ENCODE measurements around the gene MCTP1. TPM values are rescaled to one million over a fixed set of nuclear protein-coding genes. Genes with fewer than 3 reads are reported as not detected.
A peak's percentile ranks its signal among the peaks of the same experiment; 100 is the strongest.
"Not testable (repeated sequence)": the region's sequence is repeated elsewhere in the genome, so short reads cannot be mapped to it uniquely, and the experiment has no call there.

The MCTP1 gene
- polyA plus RNA-seq, 1 donor = 4.8 TPM

GRCh38 chr5:95020345-95020744, 264.5 kb downstream of the MCTP1 start:
- Histone ChIP-seq H3K27me3 (ENCODE audit: control insufficient read depth, insufficient read depth, low read length) (no peaks in the 10 kb centered on the region), H3K4me1 (ENCODE audit: control insufficient read depth, insufficient read depth, low read length) (no peaks in the 10 kb centered on the region), H3K9me3 (ENCODE audit: control insufficient read depth, low read depth, low read length) (no peaks in the 10 kb centered on the region), H3K4me3 (ENCODE audit: low read length) (no peak overlapping the region), H3K36me3 (ENCODE audit: control insufficient read depth, insufficient read depth, low read length) (no peaks in the 10 kb centered on the region), H3K27ac (ENCODE audit: low read length) (no peak overlapping the region)
- 38% methylated on average over 1 of the region's 1 CpG for WGBS (ENCODE audit: insufficient coverage, low lambda C conversion rate)
- DNase-seq = no peak

DNA sequence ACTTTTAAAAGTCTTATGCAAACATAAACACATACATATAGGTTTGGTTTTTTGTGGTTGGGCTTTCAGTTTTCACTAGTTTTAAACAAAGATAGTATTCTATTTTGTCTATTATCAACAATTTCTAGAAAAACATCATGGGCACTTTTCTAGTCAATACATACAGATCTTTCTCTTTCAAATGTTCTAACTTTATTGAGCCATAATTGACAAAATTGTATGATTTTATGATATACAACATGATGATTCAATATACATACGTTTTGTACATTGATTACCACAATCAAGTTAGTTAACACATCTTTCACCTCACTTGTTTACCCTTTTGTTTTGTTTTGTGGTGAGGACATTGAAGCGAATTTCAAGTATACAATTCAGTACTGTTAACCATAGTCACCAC, 265.9 kb downstream of the MCTP1 start:
- WGBS (ENCODE audit: insufficient coverage, low lambda C conversion rate) = 80% methylated on average over 1 of the region's 2 CpGs
- H3K36me3 ChIP-seq (ENCODE audit: control insufficient read depth, insufficient read depth, low read length) = no peaks in the 10 kb centered on the region
- H3K9me3 ChIP-seq (ENCODE audit: control insufficient read depth, low read depth, low read length) = no peaks in the 10 kb centered on the region
- H3K27me3 ChIP-seq (ENCODE audit: control insufficient read depth, insufficient read depth, low read length) = no peaks in the 10 kb centered on the region
- no peak overlapping the region for H3K27ac ChIP-seq (ENCODE audit: low read length)
- DNase-seq = no peak
- no peak overlapping the region for H3K4me3 ChIP-seq (ENCODE audit: low read length)
- H3K4me1 ChIP-seq (ENCODE audit: control insufficient read depth, insufficient read depth, low read length) = no peaks in the 10 kb centered on the region

GRCh38 chr5:95018511-95018910, 266.4 kb downstream of the MCTP1 start:
- no peak for DNase-seq
- no peaks in the 10 kb centered on the region for H3K4me1 ChIP-seq (ENCODE audit: control insufficient read depth, insufficient read depth, low read length)
- no peak overlapping the region for H3K4me3 ChIP-seq (ENCODE audit: low read length)
- H3K9me3 ChIP-seq (ENCODE audit: control insufficient read depth, low read depth, low read length) = no peaks in the 10 kb centered on the region
- no peaks in the 10 kb centered on the region for H3K27me3 ChIP-seq (ENCODE audit: control insufficient read depth, insufficient read depth, low read length)
- H3K27ac ChIP-seq (ENCODE audit: low read length) = no peak overlapping the region
- no peaks in the 10 kb centered on the region for H3K36me3 ChIP-seq (ENCODE audit: control insufficient read depth, insufficient read depth, low read length)
- WGBS (ENCODE audit: insufficient coverage, low lambda C conversion rate) = 100% methylated on average over 1 of the region's 1 CpG

DNA sequence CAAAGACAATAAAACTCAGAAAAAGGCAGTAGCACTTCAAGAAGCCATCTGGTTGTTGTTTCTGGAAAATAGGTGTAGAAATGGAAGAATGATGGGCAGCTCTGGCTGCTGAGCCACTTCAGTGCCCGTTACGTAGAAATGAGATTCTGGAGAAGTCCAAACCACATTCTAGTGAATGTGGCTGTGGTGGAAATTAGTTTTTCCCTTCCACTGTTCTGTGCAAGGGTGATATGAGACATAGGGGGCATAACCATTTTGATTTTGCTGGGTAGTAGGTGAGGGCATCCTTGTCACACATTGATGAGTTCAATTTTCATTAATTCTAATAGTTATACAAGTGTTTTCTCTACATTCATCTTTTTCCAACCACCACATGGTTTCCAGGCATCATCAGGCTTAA, 275.1 kb downstream of the MCTP1 start:
- H3K4me3 ChIP-seq (ENCODE audit: low read length) = no peak overlapping the region
- no peaks in the 10 kb centered on the region for H3K4me1 ChIP-seq (ENCODE audit: control insufficient read depth, insufficient read depth, low read length)
- H3K9me3 ChIP-seq (ENCODE audit: control insufficient read depth, low read depth, low read length) = no peaks in the 10 kb centered on the region
- no peaks in the 10 kb centered on the region for H3K36me3 ChIP-seq (ENCODE audit: control insufficient read depth, insufficient read depth, low read length)
- DNase-seq = no peak
- WGBS (ENCODE audit: insufficient coverage, low lambda C conversion rate) = no CpG with 5 or more reads among the region's 2 CpGs
- H3K27me3 ChIP-seq (ENCODE audit: control insufficient read depth, insufficient read depth, low read length) = no peaks in the 10 kb centered on the region
- H3K27ac ChIP-seq (ENCODE audit: low read length) = no peak overlapping the region

- H3K4me3 ChIP-seq (ENCODE audit: low read length) = no peak overlapping the region
- no peaks in the 10 kb centered on the region for H3K36me3 ChIP-seq (ENCODE audit: control insufficient read depth, insufficient read depth, low read length)
- H3K27me3 ChIP-seq (ENCODE audit: control insufficient read depth, insufficient read depth, low read length) = no peaks in the 10 kb centered on the region
- H3K4me1 ChIP-seq (ENCODE audit: control insufficient read depth, insufficient read depth, low read length) = no peaks in the 10 kb centered on the region
- WGBS (ENCODE audit: insufficient coverage, low lambda C conversion rate) = no CpG with 5 or more reads among the region's 4 CpGs
- no peak for DNase-seq
- H3K9me3 ChIP-seq (ENCODE audit: control insufficient read depth, low read depth, low read length) = no peaks in the 10 kb centered on the region
- no peak overlapping the region for H3K27ac ChIP-seq (ENCODE audit: low read length)
Observed at GRCh38 chr5:95007921-95008597, 276.8 kb downstream of the MCTP1 start.

- Histone ChIP-seq H3K9me3 (ENCODE audit: control insufficient read depth, low read depth, low read length) (no peaks in the 10 kb centered on the region), H3K36me3 (ENCODE audit: control insufficient read depth, insufficient read depth, low read length) (no peaks in the 10 kb centered on the region), H3K27ac (ENCODE audit: low read length) (no peak overlapping the region), H3K4me3 (ENCODE audit: low read length) (no peak overlapping the region), H3K27me3 (ENCODE audit: control insufficient read depth, insufficient read depth, low read length) (no peaks in the 10 kb centered on the region), H3K4me1 (ENCODE audit: control insufficient read depth, insufficient read depth, low read length) (no peaks in the 10 kb centered on the region)
- WGBS (ENCODE audit: insufficient coverage, low lambda C conversion rate) = no CpG with 5 or more reads among the region's 1 CpG
- DNase-seq = no peak
Observed at GRCh38 chr5:95005811-95006210, 279.1 kb downstream of the MCTP1 start.

DNA sequence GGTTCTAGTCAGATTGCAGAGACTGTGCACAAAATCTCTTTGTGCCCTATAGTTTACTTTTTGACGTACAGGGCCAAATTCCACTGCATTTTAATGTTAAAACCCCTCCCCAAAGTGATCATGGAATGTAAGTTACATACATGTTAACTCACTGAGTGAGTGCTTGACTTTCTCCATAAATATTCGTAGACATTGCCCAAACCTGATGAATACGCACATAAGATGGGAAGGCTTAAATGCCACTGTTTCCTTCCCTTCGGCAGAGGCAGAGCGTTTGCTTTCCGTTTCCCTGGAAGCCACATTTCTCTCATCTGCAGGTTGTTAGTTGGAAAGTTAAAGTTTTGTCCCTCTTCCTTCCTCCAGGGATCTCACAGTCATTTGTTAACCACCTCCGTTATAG, 286.2 kb downstream of the MCTP1 start:
- H3K9me3 ChIP-seq (ENCODE audit: control insufficient read depth, low read depth, low read length) = no peaks in the 10 kb centered on the region
- H3K4me1 ChIP-seq (ENCODE audit: control insufficient read depth, insufficient read depth, low read length) = no peaks in the 10 kb centered on the region
- no peaks in the 10 kb centered on the region for H3K36me3 ChIP-seq (ENCODE audit: control insufficient read depth, insufficient read depth, low read length)
- no CpG with 5 or more reads among the region's 7 CpGs for WGBS (ENCODE audit: insufficient coverage, low lambda C conversion rate)
- no peaks in the 10 kb centered on the region for H3K27me3 ChIP-seq (ENCODE audit: control insufficient read depth, insufficient read depth, low read length)
- H3K4me3 ChIP-seq (ENCODE audit: low read length) = no peak overlapping the region
- peak in 1 of 2 donors; percentile 2 for DNase-seq
- no peak overlapping the region for H3K27ac ChIP-seq (ENCODE audit: low read length)

GRCh38 chr5:94994537-94994936, 290.4 kb downstream of the MCTP1 start:
- not testable (repeated sequence) for H3K27ac ChIP-seq (ENCODE audit: low read length); H3K4me1 ChIP-seq (ENCODE audit: control insufficient read depth, insufficient read depth, low read length); H3K36me3 ChIP-seq (ENCODE audit: control insufficient read depth, insufficient read depth, low read length); H3K4me3 ChIP-seq (ENCODE audit: low read length); H3K27me3 ChIP-seq (ENCODE audit: control insufficient read depth, insufficient read depth, low read length); DNase-seq; H3K9me3 ChIP-seq (ENCODE audit: control insufficient read depth, low read depth, low read length)
- WGBS (ENCODE audit: insufficient coverage, low lambda C conversion rate) = no CpG with 5 or more reads among the region's 2 CpGs

- DNase-seq = no peak
- Histone ChIP-seq H3K27ac (ENCODE audit: low read length) (no peak overlapping the region), H3K9me3 (ENCODE audit: control insufficient read depth, low read depth, low read length) (no peaks in the 10 kb centered on the region), H3K4me3 (ENCODE audit: low read length) (no peak overlapping the region), H3K36me3 (ENCODE audit: control insufficient read depth, insufficient read depth, low read length) (no peaks in the 10 kb centered on the region), H3K4me1 (ENCODE audit: control insufficient read depth, insufficient read depth, low read length) (no peaks in the 10 kb centered on the region), H3K27me3 (ENCODE audit: control insufficient read depth, insufficient read depth, low read length) (no peaks in the 10 kb centered on the region)
- no CpG with 5 or more reads among the region's 1 CpG for WGBS (ENCODE audit: insufficient coverage, low lambda C conversion rate)
Observed at GRCh38 chr5:94993491-94993890, 291.4 kb downstream of the MCTP1 start.

- Histone ChIP-seq H3K9me3 (ENCODE audit: control insufficient read depth, low read depth, low read length) (no peaks in the 10 kb centered on the region), H3K36me3 (ENCODE audit: control insufficient read depth, insufficient read depth, low read length) (no peaks in the 10 kb centered on the region), H3K27ac (ENCODE audit: low read length) (no peak overlapping the region), H3K4me1 (ENCODE audit: control insufficient read depth, insufficient read depth, low read length) (no peaks in the 10 kb centered on the region), H3K27me3 (ENCODE audit: control insufficient read depth, insufficient read depth, low read length) (no peaks in the 10 kb centered on the region), H3K4me3 (ENCODE audit: low read length) (no peak overlapping the region)
- DNase-seq = no peak
- WGBS (ENCODE audit: insufficient coverage, low lambda C conversion rate) = 92% methylated on average over 2 of the region's 2 CpGs
Observed at GRCh38 chr5:94992325-94992724, 292.6 kb downstream of the MCTP1 start.

DNA sequence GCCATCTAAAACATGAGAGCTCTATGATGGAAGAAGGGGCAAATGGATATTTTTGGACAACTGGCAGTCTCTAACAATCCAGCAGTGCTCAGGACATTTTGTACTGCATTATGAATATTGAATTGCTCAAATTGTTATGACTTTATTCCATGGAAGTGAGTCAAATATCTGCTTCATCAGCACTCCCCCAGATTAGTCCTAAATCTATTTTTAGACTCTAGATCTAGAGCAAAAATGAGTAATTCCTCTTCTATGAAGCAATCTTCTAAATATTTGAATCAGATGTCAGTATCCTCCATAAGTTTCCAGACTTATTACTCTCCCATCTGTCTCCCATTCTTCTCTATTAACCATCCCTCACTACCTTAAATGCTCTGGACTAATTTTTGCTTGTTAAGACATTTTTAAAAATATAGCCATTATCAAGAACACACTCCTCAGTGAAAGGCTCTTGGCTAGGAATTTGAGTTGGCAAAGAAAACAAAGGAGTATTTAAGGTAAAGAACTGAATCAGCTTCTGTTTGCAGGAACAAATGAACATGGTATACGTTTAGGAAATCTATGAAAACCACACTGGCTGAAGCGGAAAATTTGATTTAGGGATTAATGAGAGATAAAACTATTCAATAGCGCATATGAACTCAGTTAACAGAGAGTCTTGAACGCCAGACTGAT, 300.9 kb downstream of the MCTP1 start:
- Histone ChIP-seq H3K27me3 (ENCODE audit: control insufficient read depth, insufficient read depth, low read length) (no peaks in the 10 kb centered on the region), H3K9me3 (ENCODE audit: control insufficient read depth, low read depth, low read length) (no peaks in the 10 kb centered on the region), H3K4me3 (ENCODE audit: low read length) (no peak overlapping the region), H3K27ac (ENCODE audit: low read length) (no peak overlapping the region), H3K36me3 (ENCODE audit: control insufficient read depth, insufficient read depth, low read length) (no peaks in the 10 kb centered on the region), H3K4me1 (ENCODE audit: control insufficient read depth, insufficient read depth, low read length) (no peaks in the 10 kb centered on the region)
- no peak for DNase-seq
- 81% methylated on average over 3 of the region's 4 CpGs for WGBS (ENCODE audit: insufficient coverage, low lambda C conversion rate)

Measured in large intestine (tissue), 3 donors.